GM12878 (cell line): ENCODE measurements around the gene TTLL4. TPM values are rescaled to one million over a fixed set of nuclear protein-coding genes. Genes with fewer than 3 reads are reported as not detected.
A peak's percentile ranks its signal among the peaks of the same experiment; 100 is the strongest.

Experiments
- ATAC-seq: fragments of 200-7000 bp; cut with Tn5 transposase; 3 replicates; pipeline ENCODE4 v1.9.1; 2020; ENCODE audit warnings: mild to moderate bottlenecking, moderate library complexity
- BruUV-seq: library from RNA; stranded (reverse); fragments of 400-500 nt; replicated peaks from 2 replicates; lab custom pipeline; 2021; lab: Mats Ljungman, UMichigan
- CTCF ChIA-PET: fragments of 300-600 bp; sonication (Branson Sonifier 250); formaldehyde crosslinking; extraction: SDS; loops from one replicate; lab custom pipeline; 2021; ENCODE audit warnings: inconsistent platforms; lab: Yijun Ruan, JAX
- POLR2A ChIA-PET: fragments of 350-600 bp; formaldehyde crosslinking; extraction: SDS; loops from one replicate; lab custom pipeline; 2021; ENCODE audit warnings: inconsistent platforms; lab: Charles Lee
- RAD21 ChIA-PET: fragments of 300-600 bp; sonication (Branson Sonifier 250); formaldehyde crosslinking; loops from one replicate; lab custom pipeline; 2023; ENCODE audit warnings: antibody characterized with exemption; ENCODE audit not compliant: unreplicated experiment; lab: Charles Lee
- SMC1A ChIA-PET: fragments of 300-600 bp; sonication (Branson Sonifier 250); formaldehyde crosslinking; loops from one replicate; lab custom pipeline; 2023; ENCODE audit not compliant: unreplicated experiment, uncharacterized antibody; lab: Charles Lee
- DNase-seq: peaks from one replicate; pipeline ENCODE4 v3.0.0-alpha.2; 2011; ENCODE audit warnings: low read depth, low spot score
- FAIRE-seq: peaks from 3 replicates; lab custom pipeline; 2011; peaks lifted over from hg19 to GRCh38; lab: Jason Lieb, UNC
- H2AFZ ChIP-seq: 2 replicates; pipeline ENCODE4 v1.6.0; 2011; ENCODE audit warnings: low read depth, low read length, control low read depth; ENCODE audit not compliant: control insufficient read depth
- H3K27ac ChIP-seq: 2 replicates; pipeline ENCODE4 v1.5.1; 2011; ENCODE audit warnings: control low read depth; ENCODE audit not compliant: control insufficient read depth, insufficient read depth
- H3K27me3 ChIP-seq, 2 experiments: replicated peaks in 1 of 2; 2 replicates each; pipeline versions ENCODE4 v1.6.0 to v1.6.1; 2011; ENCODE audit warnings: low read length in 1 of 2; ENCODE audit not compliant: control insufficient read depth in 2 of 2, insufficient read depth in 2 of 2
- H3K36me3 ChIP-seq, 2 experiments: 2 replicates each; pipeline ENCODE4 v1.5.1; 2011; ENCODE audit warnings: low read length in 1 of 2; ENCODE audit not compliant: control insufficient read depth in 2 of 2, insufficient read depth in 2 of 2
- H3K4me1 ChIP-seq: 2 replicates; pipeline ENCODE4 v1.6.1; 2011; ENCODE audit warnings: mild to moderate bottlenecking, low read length, moderate library complexity, mixed read lengths; ENCODE audit not compliant: control insufficient read depth, insufficient read depth
- H3K4me2 ChIP-seq: 2 replicates; pipeline ENCODE4 v1.6.0; 2011; ENCODE audit warnings: control low read depth; ENCODE audit not compliant: control insufficient read depth, insufficient read depth
- H3K4me3 ChIP-seq: fragments of 200-600 bp; sonication (generic); 2 replicates; pipeline ENCODE4 v1.5.1; 2016
- H3K79me2 ChIP-seq: 2 replicates; pipeline ENCODE4 v1.6.0; 2011; ENCODE audit warnings: low read length; ENCODE audit not compliant: control insufficient read depth, insufficient read depth
- H3K9ac ChIP-seq: 2 replicates; pipeline ENCODE4 v1.8.0; 2011; ENCODE audit warnings: low read length, control low read depth, mixed read lengths; ENCODE audit not compliant: control insufficient read depth, insufficient read depth
- H3K9me3 ChIP-seq: replicated peaks from 3 replicates; pipeline ENCODE4 v1.5.1; 2011; ENCODE audit warnings: mild to moderate bottlenecking, low read length; ENCODE audit not compliant: control insufficient read depth, insufficient read depth
- H4K20me1 ChIP-seq: 2 replicates; pipeline ENCODE4 v1.6.0; 2011; ENCODE audit not compliant: control insufficient read depth, insufficient read depth
- ASH2L ChIP-seq: fragments of 300-600, 200-600 bp; sonication (generic); IDR thresholded peaks from 2 replicates; pipeline ENCODE4 v1.6.1; 2017; ENCODE audit warnings: low read depth, mild to moderate bottlenecking, borderline replicate concordance
- CEBPB ChIP-seq, 2 experiments: fragments of 150-350 bp in 1 of 2; IDR thresholded peaks; 2 replicates each; pipeline ENCODE4 v1.6.1; 2012 to 2014; ENCODE audit warnings: low read depth in 2 of 2, low read length in 2 of 2, borderline replicate concordance in 1 of 2, inconsistent platforms in 1 of 2
- DPF2 ChIP-seq: fragments of 450-650 bp; IDR thresholded peaks from 2 replicates; pipeline ENCODE4 v1.6.1; 2017; ENCODE audit warnings: mild to moderate bottlenecking
- EZH2 ChIP-seq: IDR thresholded peaks from 2 replicates; pipeline ENCODE4 v1.6.1; 2012; ENCODE audit warnings: low read depth, mild to moderate bottlenecking, control low read depth, inconsistent platforms, low read length, borderline replicate concordance; ENCODE audit not compliant: control insufficient read depth
- HCFC1 ChIP-seq: fragments of 150-350 bp; IDR thresholded peaks from 2 replicates; pipeline ENCODE4 v1.6.1; 2014; ENCODE audit warnings: low read length
- IRF5 ChIP-seq: fragments of 450-650 bp; IDR thresholded peaks from 2 replicates; pipeline ENCODE4 v1.6.1; 2017; ENCODE audit warnings: borderline replicate concordance
- KAT2A ChIP-seq: conservative IDR thresholded peaks from 2 replicates; pipeline ENCODE4 v1.6.1; 2011; ENCODE audit warnings: low read depth, low read length; ENCODE audit not compliant: control insufficient read depth
- KLF5 ChIP-seq: fragments of 450-650 bp; IDR thresholded peaks from 2 replicates; pipeline ENCODE4 v1.6.1; 2014; ENCODE audit warnings: mild to moderate bottlenecking; ENCODE audit not compliant: partially characterized antibody
- MAX ChIP-seq: IDR thresholded peaks from 2 replicates; pipeline ENCODE4 v1.6.1; 2012; ENCODE audit warnings: low read depth, low read length, improper control_type of control experiment
- MYB ChIP-seq: fragments of 150-350 bp; IDR thresholded peaks from 2 replicates; pipeline ENCODE4 v1.6.1; 2014; ENCODE audit warnings: mild to moderate bottlenecking, low read depth, low read length, borderline replicate concordance
- POU2F2 ChIP-seq: IDR thresholded peaks from 3 replicates; pipeline ENCODE4 v1.6.1; 2011; ENCODE audit warnings: low read depth, mild to moderate bottlenecking, low read length, borderline replicate concordance
- SMAD1 ChIP-seq: fragments of 450-650 bp; IDR thresholded peaks from 2 replicates; pipeline ENCODE4 v1.6.1; 2018; ENCODE audit warnings: mild to moderate bottlenecking, low read depth; ENCODE audit not compliant: partially characterized antibody
- TCF3 ChIP-seq: IDR thresholded peaks from 2 replicates; pipeline ENCODE4 v1.6.1; 2012; ENCODE audit warnings: low read depth, mild to moderate bottlenecking, low read length, borderline replicate concordance; ENCODE audit not compliant: insufficient read depth
- YY1 ChIP-seq: IDR thresholded peaks from 2 replicates; pipeline ENCODE4 v1.6.1; 2011; ENCODE audit warnings: low read depth, mild to moderate bottlenecking, low read length
- WGBS: methylation state at CpG from one replicate; pipeline ENCODE4 v1.1.6; 2016; ENCODE audit warnings: low lambda C conversion rate; ENCODE audit not compliant: insufficient replicate concordance, insufficient coverage; ENCODE audit errors: missing lambda C conversion rate; 5-methylcytosine and 5-hydroxymethylcytosine counted together
- in situ Hi-C: fragments of 300-500 bp; cut with MboI; formaldehyde crosslinking; loops from 9 replicates; pipeline ENCODE4 v1.14.3; 2018; ENCODE audit warnings: mixed read lengths
- intact Hi-C: fragments of 100-400 bp; cut with micrococcal nuclease; formaldehyde crosslinking; loops from one replicate; pipeline ENCODE4 v1.14.2; 2022; ENCODE audit not compliant: unreplicated experiment
- polyA plus RNA-seq, 11 experiments: library from polyadenylated mRNA; depleted of rRNA in 4 of 11; unstranded in 6 of 11; stranded (reverse) in 5 of 11; fragments of >200 nt; fragmentation: Nextera tagmentation in 4 of 11; fragmentation: Illumina TruSeq in 1 of 11; extraction: Ambion mirVana in 4 of 11; extraction: Trizol in 1 of 11; gene quantifications; 1 replicate in 1 of 11; 2 replicates in 10 of 11; pipeline versions ENCODE4 v1.2.1 to v1.2.3, GENCODE V29; 2011 to 2016; ENCODE audit warnings: inconsistent platforms in 2 of 11, missing spikeins in 2 of 11, low read depth in 1 of 11
- total RNA-seq, 4 experiments: library from RNA; depleted of rRNA in 3 of 4; stranded (reverse); fragments of >200 nt in 3 of 4; fragmentation: Illumina TruSeq in 1 of 4; extraction: Trizol in 1 of 4; gene quantifications; 2 replicates each; pipeline versions ENCODE4 v1.2.1 to v1.2.3, GENCODE V29; 2013 to 2021
- TF ChIP-seq, protein P1 (sequence below): fragments of 450-650 bp; IDR thresholded peaks from 2 replicates; pipeline ENCODE4 v1.6.1; 2017; ENCODE audit warnings: mild to moderate bottlenecking, moderate library complexity

TTLL4 gene
- total and polyA plus RNA-seq, 10 of the 15 experiments (the other 5 are each of a cell fraction or from before 2014, with no cell fraction given): 16.6 to 63.1 (median 32.9) TPM

DNA sequence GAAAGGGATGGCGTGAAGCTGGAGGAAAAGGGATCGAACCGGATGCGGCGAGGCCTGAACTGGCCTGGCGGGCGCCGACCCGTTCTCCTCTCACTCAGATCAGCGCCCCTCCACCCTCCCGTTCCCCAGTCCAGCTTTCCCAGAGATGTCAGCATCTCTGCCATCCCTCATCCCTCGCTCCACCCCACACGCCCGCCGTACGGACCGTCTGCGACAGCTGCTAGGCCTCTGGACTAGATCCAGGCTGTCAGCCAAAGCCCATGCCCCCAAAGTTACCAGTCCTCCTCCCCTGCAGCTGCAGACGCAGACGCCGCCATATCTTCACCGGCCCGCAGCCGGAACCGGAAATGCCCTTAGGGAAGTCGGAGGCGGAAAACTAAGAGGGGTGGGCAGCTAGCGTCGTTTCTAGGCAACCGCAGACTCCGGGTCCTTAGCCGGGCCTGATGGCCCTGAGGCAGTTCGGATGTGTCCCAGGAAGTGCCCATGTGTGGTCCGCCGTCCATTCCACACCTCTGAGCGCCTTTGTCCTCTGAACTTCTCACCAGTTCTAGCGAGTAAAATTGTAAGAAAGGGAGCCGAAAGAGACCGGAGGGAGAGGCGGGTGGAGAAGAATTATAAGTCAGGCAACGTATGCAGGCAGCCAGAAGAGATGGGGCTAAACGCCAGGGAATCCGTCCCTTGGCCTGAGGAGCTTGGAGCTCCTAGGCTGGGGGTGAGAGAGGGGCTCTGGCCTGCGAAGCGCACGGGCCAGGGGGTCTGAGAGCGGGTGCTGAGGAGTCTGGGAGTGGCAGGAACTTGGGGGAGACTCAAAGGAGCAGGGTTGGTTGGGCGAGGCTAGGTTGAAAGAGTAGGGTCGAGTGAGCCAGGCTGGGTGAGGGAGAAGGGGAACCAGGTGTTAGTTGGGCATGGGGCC, 38.7 kb upstream of the TTLL4 start, which contains the start of the genes RNF25 and STK36:
TSS of gene RNF25 (minus strand) at position 349 of the 913 bp plus-strand sequence. CDS start at position 317, 32 bp downstream.
TSS of gene STK36 (plus strand) at position 433 of the 913 bp plus-strand sequence. CDS start 744 bp downstream, outside the sequence.
- DNase-seq: peak; percentile 42
- Histone ChIP-seq H3K9ac (peak within 1 kb of the TSS; percentile 78), H3K27ac (peak within 1 kb of the TSS; percentile 82), H3K27me3 (no peaks in the 10 kb centered on the region), H2AFZ (peak within 1 kb of the TSS; percentile 99), H3K36me3 (0 out of 4 replicates have a peak, but pooled peaks cover 0 to 3% of the 10 kb centered on the region in 2 experiments), H4K20me1 (no peaks in the 10 kb centered on the region), H3K4me3 (peak within 1 kb of the TSS; percentile 98), H3K4me2 (peak within 1 kb of the TSS; percentile 94), H3K79me2 (peaks cover 13% of the 10 kb centered on the region), H3K9me3 (no peaks in the 10 kb centered on the region), H3K4me1 (0 out of 2 replicates have a peak, but pooled peaks cover 6% of the 10 kb centered on the region)
- intact Hi-C loops: loop anchor here (1.0 kb wide), 2 partner anchors 13 to 175 kb away; partner anchors contain the start of genes BCS1L and ZNF142
- ChIA-PET SMC1A (interaction anchor here (1.4 to 3.1 kb wide), 5 partner anchors 13 to 227 kb away, joined by 3 to 22 read pairs (median 6); partner anchors contain the start of genes BCS1L and ZNF142), POLR2A (interaction anchor here (0.7 to 2.6 kb wide), 5 partner anchors 12 to 138 kb away, joined by 3 to 22 read pairs (median 3); partner anchors contain the start of genes BCS1L and ZNF142), CTCF (interaction anchor here (0.6 to 5.7 kb wide), 11 partner anchors 12 to 401 kb away, joined by 3 to 48 read pairs (median 4); partner anchors contain the start of genes BCS1L and ZNF142), RAD21 (interaction anchor here (0.9 to 2.0 kb wide), 5 partner anchors 12 to 180 kb away, joined by 3 to 22 read pairs (median 3); partner anchors contain the start of genes BCS1L and ZNF142)
- BruUV-seq: no TSS peak
- FAIRE-seq: peak; percentile 96
- in situ Hi-C loops: no loop called here
- under 1% methylated on average over 49 of the region's 49 CpGs for WGBS
- peak; percentile 99 for ATAC-seq
- TF ChIP-seq IRF5 (peak; percentile 92), TCF3 (0 out of 2 replicates have a peak, but pooled peaks have one; percentile 9), KAT2A (no peak), SMAD1 (peak; percentile 40), CEBPB (IDR thresholded peaks at IDR 0.05; ENCODE audit: borderline replicate concordance in 1 of 2, low read depth in 2 of 2, low read length in 2 of 2) (no peak), HCFC1 (peak; percentile 65; the same call in 1 of the 2 replicates), DPF2 (0 out of 2 replicates have a peak, but pooled peaks have one; percentile 19), YY1 (peak; percentile 95), KLF5 (no peak), MAX (peak; percentile 43; the same call in 1 of the 2 replicates), MYB (peak; percentile 80), EZH2 (no peak), POU2F2 (0 out of 3 replicates have a peak, but pooled peaks have one; percentile 31), ASH2L (no peak)
- TF ChIP-seq, protein P1, sequence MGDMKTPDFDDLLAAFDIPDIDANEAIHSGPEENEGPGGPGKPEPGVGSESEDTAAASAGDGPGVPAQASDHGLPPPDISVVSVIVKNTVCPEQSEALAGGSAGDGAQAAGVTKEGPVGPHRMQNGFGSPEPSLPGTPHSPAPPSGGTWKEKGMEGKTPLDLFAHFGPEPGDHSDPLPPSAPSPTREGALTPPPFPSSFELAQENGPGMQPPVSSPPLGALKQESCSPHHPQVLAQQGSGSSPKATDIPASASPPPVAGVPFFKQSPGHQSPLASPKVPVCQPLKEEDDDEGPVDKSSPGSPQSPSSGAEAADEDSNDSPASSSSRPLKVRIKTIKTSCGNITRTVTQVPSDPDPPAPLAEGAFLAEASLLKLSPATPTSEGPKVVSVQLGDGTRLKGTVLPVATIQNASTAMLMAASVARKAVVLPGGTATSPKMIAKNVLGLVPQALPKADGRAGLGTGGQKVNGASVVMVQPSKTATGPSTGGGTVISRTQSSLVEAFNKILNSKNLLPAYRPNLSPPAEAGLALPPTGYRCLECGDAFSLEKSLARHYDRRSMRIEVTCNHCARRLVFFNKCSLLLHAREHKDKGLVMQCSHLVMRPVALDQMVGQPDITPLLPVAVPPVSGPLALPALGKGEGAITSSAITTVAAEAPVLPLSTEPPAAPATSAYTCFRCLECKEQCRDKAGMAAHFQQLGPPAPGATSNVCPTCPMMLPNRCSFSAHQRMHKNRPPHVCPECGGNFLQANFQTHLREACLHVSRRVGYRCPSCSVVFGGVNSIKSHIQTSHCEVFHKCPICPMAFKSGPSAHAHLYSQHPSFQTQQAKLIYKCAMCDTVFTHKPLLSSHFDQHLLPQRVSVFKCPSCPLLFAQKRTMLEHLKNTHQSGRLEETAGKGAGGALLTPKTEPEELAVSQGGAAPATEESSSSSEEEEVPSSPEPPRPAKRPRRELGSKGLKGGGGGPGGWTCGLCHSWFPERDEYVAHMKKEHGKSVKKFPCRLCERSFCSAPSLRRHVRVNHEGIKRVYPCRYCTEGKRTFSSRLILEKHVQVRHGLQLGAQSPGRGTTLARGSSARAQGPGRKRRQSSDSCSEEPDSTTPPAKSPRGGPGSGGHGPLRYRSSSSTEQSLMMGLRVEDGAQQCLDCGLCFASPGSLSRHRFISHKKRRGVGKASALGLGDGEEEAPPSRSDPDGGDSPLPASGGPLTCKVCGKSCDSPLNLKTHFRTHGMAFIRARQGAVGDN: 0 out of 2 replicates have a peak, but pooled peaks have one; percentile 12
